GM12878 (cell line): Measurements from ENCODE around the gene FAM47E. TPM values are rescaled to one million over a fixed set of nuclear protein-coding genes. Genes with fewer than 3 reads are reported as not detected.

ENCODE experiments used
- ATAC-seq: fragments of 200-7000 bp; cut with Tn5 transposase; 3 replicates; pipeline ENCODE4 v1.9.1; 2020; ENCODE audit warnings: mild to moderate bottlenecking, moderate library complexity
- BruUV-seq: library from RNA; stranded (reverse); fragments of 400-500 nt; replicated peaks from 2 replicates; lab custom pipeline; 2021; lab: Mats Ljungman, UMichigan
- CTCF ChIA-PET: fragments of 300-600 bp; sonication (Branson Sonifier 250); formaldehyde crosslinking; extraction: SDS; loops from one replicate; lab custom pipeline; 2021; ENCODE audit warnings: inconsistent platforms; lab: Yijun Ruan, JAX
- POLR2A ChIA-PET: fragments of 350-600 bp; formaldehyde crosslinking; extraction: SDS; loops from one replicate; lab custom pipeline; 2021; ENCODE audit warnings: inconsistent platforms; lab: Charles Lee
- RAD21 ChIA-PET: fragments of 300-600 bp; sonication (Branson Sonifier 250); formaldehyde crosslinking; loops from one replicate; lab custom pipeline; 2023; ENCODE audit warnings: antibody characterized with exemption; ENCODE audit not compliant: unreplicated experiment; lab: Charles Lee
- SMC1A ChIA-PET: fragments of 300-600 bp; sonication (Branson Sonifier 250); formaldehyde crosslinking; loops from one replicate; lab custom pipeline; 2023; ENCODE audit not compliant: unreplicated experiment, uncharacterized antibody; lab: Charles Lee
- DNase-seq: peaks from one replicate; pipeline ENCODE4 v3.0.0-alpha.2; 2011; ENCODE audit warnings: low read depth, low spot score
- FAIRE-seq: peaks from 3 replicates; lab custom pipeline; 2011; peaks lifted over from hg19 to GRCh38; lab: Jason Lieb, UNC
- H2AFZ ChIP-seq: 2 replicates; pipeline ENCODE4 v1.6.0; 2011; ENCODE audit warnings: low read depth, low read length, control low read depth; ENCODE audit not compliant: control insufficient read depth
- H3K27ac ChIP-seq: 2 replicates; pipeline ENCODE4 v1.5.1; 2011; ENCODE audit warnings: control low read depth; ENCODE audit not compliant: control insufficient read depth, insufficient read depth
- H3K27me3 ChIP-seq, 2 experiments: replicated peaks in 1 of 2; 2 replicates each; pipeline versions ENCODE4 v1.6.0 to v1.6.1; 2011; ENCODE audit warnings: low read length in 1 of 2; ENCODE audit not compliant: control insufficient read depth in 2 of 2, insufficient read depth in 2 of 2
- H3K36me3 ChIP-seq, 2 experiments: 2 replicates each; pipeline ENCODE4 v1.5.1; 2011; ENCODE audit warnings: low read length in 1 of 2; ENCODE audit not compliant: control insufficient read depth in 2 of 2, insufficient read depth in 2 of 2
- H3K4me1 ChIP-seq: 2 replicates; pipeline ENCODE4 v1.6.1; 2011; ENCODE audit warnings: mild to moderate bottlenecking, low read length, moderate library complexity, mixed read lengths; ENCODE audit not compliant: control insufficient read depth, insufficient read depth
- H3K4me2 ChIP-seq: 2 replicates; pipeline ENCODE4 v1.6.0; 2011; ENCODE audit warnings: control low read depth; ENCODE audit not compliant: control insufficient read depth, insufficient read depth
- H3K4me3 ChIP-seq: fragments of 200-600 bp; sonication (generic); 2 replicates; pipeline ENCODE4 v1.5.1; 2016
- H3K79me2 ChIP-seq: 2 replicates; pipeline ENCODE4 v1.6.0; 2011; ENCODE audit warnings: low read length; ENCODE audit not compliant: control insufficient read depth, insufficient read depth
- H3K9ac ChIP-seq: 2 replicates; pipeline ENCODE4 v1.8.0; 2011; ENCODE audit warnings: low read length, control low read depth, mixed read lengths; ENCODE audit not compliant: control insufficient read depth, insufficient read depth
- H3K9me3 ChIP-seq: replicated peaks from 3 replicates; pipeline ENCODE4 v1.5.1; 2011; ENCODE audit warnings: mild to moderate bottlenecking, low read length; ENCODE audit not compliant: control insufficient read depth, insufficient read depth
- H4K20me1 ChIP-seq: 2 replicates; pipeline ENCODE4 v1.6.0; 2011; ENCODE audit not compliant: control insufficient read depth, insufficient read depth
- ATF3 ChIP-seq: IDR thresholded peaks from 2 replicates; pipeline ENCODE4 v1.6.1; 2011; ENCODE audit warnings: low read depth, mild to moderate bottlenecking, low read length, moderate library complexity, borderline replicate concordance; ENCODE audit errors: extremely low read depth
- BHLHE40 ChIP-seq, 2 experiments: fragments of 450-650 bp in 1 of 2; IDR thresholded peaks; 2 replicates each; pipeline ENCODE4 v1.6.1; 2011 to 2017; ENCODE audit warnings: low read depth in 2 of 2, borderline replicate concordance in 1 of 2, improper control_type of control experiment in 1 of 2, low read length in 1 of 2, mild to moderate bottlenecking in 1 of 2
- IRF4 ChIP-seq: IDR thresholded peaks from 2 replicates; pipeline ENCODE4 v1.6.1; 2011; ENCODE audit warnings: low read depth, low read length
- RCOR1 ChIP-seq: conservative IDR thresholded peaks from 2 replicates; pipeline ENCODE4 v1.6.1; 2012; ENCODE audit warnings: low read depth, low read length, improper control_type of control experiment
- WGBS: methylation state at CpG from one replicate; pipeline ENCODE4 v1.1.6; 2016; ENCODE audit warnings: low lambda C conversion rate; ENCODE audit not compliant: insufficient replicate concordance, insufficient coverage; ENCODE audit errors: missing lambda C conversion rate; 5-methylcytosine and 5-hydroxymethylcytosine counted together
- in situ Hi-C: fragments of 300-500 bp; cut with MboI; formaldehyde crosslinking; loops from 9 replicates; pipeline ENCODE4 v1.14.3; 2018; ENCODE audit warnings: mixed read lengths
- intact Hi-C: fragments of 100-400 bp; cut with micrococcal nuclease; formaldehyde crosslinking; loops from one replicate; pipeline ENCODE4 v1.14.2; 2022; ENCODE audit not compliant: unreplicated experiment
- polyA plus RNA-seq, 11 experiments: library from polyadenylated mRNA; depleted of rRNA in 4 of 11; unstranded in 6 of 11; stranded (reverse) in 5 of 11; fragments of >200 nt; fragmentation: Nextera tagmentation in 4 of 11; fragmentation: Illumina TruSeq in 1 of 11; extraction: Ambion mirVana in 4 of 11; extraction: Trizol in 1 of 11; gene quantifications; 1 replicate in 1 of 11; 2 replicates in 10 of 11; pipeline versions ENCODE4 v1.2.1 to v1.2.3, GENCODE V29; 2011 to 2016; ENCODE audit warnings: inconsistent platforms in 2 of 11, missing spikeins in 2 of 11, low read depth in 1 of 11
- total RNA-seq, 4 experiments: library from RNA; depleted of rRNA in 3 of 4; stranded (reverse); fragments of >200 nt in 3 of 4; fragmentation: Illumina TruSeq in 1 of 4; extraction: Trizol in 1 of 4; gene quantifications; 2 replicates each; pipeline versions ENCODE4 v1.2.1 to v1.2.3, GENCODE V29; 2013 to 2021

Gene FAM47E
- total and polyA plus RNA-seq, 10 of the 15 experiments (the other 5 are each of a cell fraction or from before 2014, with no cell fraction given): 0.03 TPM; not detected in 9

GRCh38 chr4:76210452-76210851, 41.1 kb upstream of the FAM47E start:
- Histone ChIP-seq H3K27me3 (no peaks in the 10 kb centered on the region), H3K27ac (no peak overlapping the region), H4K20me1 (no peaks in the 10 kb centered on the region), H3K9ac (no peak overlapping the region), H3K36me3 (no peaks in the 10 kb centered on the region), H3K4me1 (peaks cover 26% of the 10 kb centered on the region), H3K4me3 (no peak overlapping the region), H3K4me2 (peak overlapping the region; percentile 88), H3K9me3 (no peaks in the 10 kb centered on the region), H2AFZ (no peak overlapping the region), H3K79me2 (peaks cover 5% of the 10 kb centered on the region)
- DNase-seq (no peak), FAIRE-seq (no peak), ATAC-seq (no peak)
- ChIA-PET CTCF (interaction anchor here (5.5 to 6.0 kb wide), 2 partner anchors 11 to 31 kb away, joined by 37 to 38 read pairs; no protein-coding TSS in a partner anchor), RAD21 (interaction anchor here (1.7 to 4.7 kb wide), 2 partner anchors 11 to 13 kb away, joined by 6 to 22 read pairs; no protein-coding TSS in a partner anchor), SMC1A (interaction anchor here (3.9 to 4.5 kb wide), 2 partner anchors 12 to 31 kb away, joined by 25 to 54 read pairs; no protein-coding TSS in a partner anchor), POLR2A (interaction anchor here (0.9 to 1.0 kb wide), 2 partner anchors 12 to 13 kb away, joined by 3 read pairs; no protein-coding TSS in a partner anchor)
- no TSS peak for BruUV-seq
- in situ Hi-C loops (no loop called here), intact Hi-C loops (no loop called here)
- WGBS: 64% methylated on average over 4 of the region's 4 CpGs
- TF ChIP-seq IRF4 (no peak), ATF3 (no peak), BHLHE40 (IDR thresholded peaks at IDR 0.05; ENCODE audit: borderline replicate concordance in 1 of 2, low read depth in 2 of 2, low read length in 1 of 2) (no peak), RCOR1 (no peak)
